Peyer's patch (tissue), 4 donors: ENCODE data around the gene CRLF1.

ENCODE experiments used
- CTCF ChIP-seq, 6 experiments: fragments of 450-650 bp in 4 of 6; fragments of 200-600 bp in 2 of 6; sonication (generic) in 1 of 6; IDR thresholded peaks; one replicate each; pipeline ENCODE4 v1.5.1; 2017 to 2019; ENCODE audit warnings: antibody characterized with exemption in 6 of 6, mild to moderate bottlenecking in 3 of 6, moderate library complexity in 1 of 6
- POLR2A ChIP-seq, 2 donors: fragments of 450-650 bp; IDR thresholded peaks; one replicate each; pipeline ENCODE4 v1.5.1; 2017; ENCODE audit warnings: antibody characterized with exemption in 2 of 2, mild to moderate bottlenecking in 2 of 2, moderate library complexity in 2 of 2

- peak; percentile 84 to 88 for TF ChIP-seq POLR2A (IDR thresholded peaks at IDR 0.05)
- TF ChIP-seq CTCF (IDR thresholded peaks at IDR 0.05) = peak in 2 of 6 experiments; percentile 3
Measured at GRCh38 chr19:18571564-18572344, 34.8 kb downstream of the CRLF1 start, which contains the start of gene UBA52.
